HepG2 (cell line): ENCODE data around the gene CDHR5. TPM values are rescaled to one million over a fixed set of nuclear protein-coding genes. Genes with fewer than 3 reads are reported as not detected.

Source experiments
- AHDC1 ChIP-seq: sonication (generic); formaldehyde crosslinking; IDR thresholded peaks from 2 replicates; pipeline ENCODE4 v1.5.1; 2020; ENCODE audit warnings: mild to moderate bottlenecking, missing genetic modification reagents, borderline replicate concordance
- HMGXB4 ChIP-seq, 2 experiments: sonication (generic) in 1 of 2; formaldehyde crosslinking in 1 of 2; IDR thresholded peaks; 2 replicates each; pipeline versions ENCODE4 v1.4.0 to v1.6.1; 2018 to 2020; ENCODE audit warnings: missing genetic modification reagents in 2 of 2, borderline replicate concordance in 1 of 2, low read depth in 1 of 2, mild to moderate bottlenecking in 1 of 2, missing biosample characterization in 1 of 2
- ISL2 ChIP-seq: sonication (generic); formaldehyde crosslinking; IDR thresholded peaks from 2 replicates; pipeline ENCODE4 v1.5.0; 2020; ENCODE audit warnings: missing genetic modification reagents
- MTA1 ChIP-seq: sonication (generic); formaldehyde crosslinking; IDR thresholded peaks from 2 replicates; pipeline ENCODE4 v1.4.0; 2020; ENCODE audit warnings: missing genetic modification reagents, mild to moderate bottlenecking, borderline replicate concordance
- POLR2AphosphoS5 ChIP-seq: IDR thresholded peaks from 2 replicates; pipeline ENCODE4 v1.6.1; 2012; ENCODE audit warnings: low read depth, low read length
- RXRB ChIP-seq: IDR thresholded peaks from 2 replicates; pipeline ENCODE4 v1.6.1; 2016; ENCODE audit warnings: borderline replicate concordance, missing genetic modification reagents, missing compliant biosample characterization
- SKIL ChIP-seq: sonication (generic); formaldehyde crosslinking; IDR thresholded peaks from 2 replicates; pipeline ENCODE4 v1.8.0; 2022; ENCODE audit warnings: missing genetic modification reagents, mild to moderate bottlenecking, moderate library complexity, borderline replicate concordance
- YEATS4 ChIP-seq: sonication (generic); formaldehyde crosslinking; IDR thresholded peaks from 2 replicates; pipeline ENCODE4 v1.4.0; 2020; ENCODE audit warnings: missing genetic modification reagents, borderline replicate concordance
- ZBTB21 ChIP-seq: sonication (generic); formaldehyde crosslinking; IDR thresholded peaks from 2 replicates; pipeline ENCODE4 v1.4.0; 2020; ENCODE audit warnings: missing genetic modification reagents
- ZNF232 ChIP-seq: sonication (generic); formaldehyde crosslinking; IDR thresholded peaks from 2 replicates; pipeline ENCODE4 v1.4.0; 2020; ENCODE audit warnings: missing genetic modification reagents, borderline replicate concordance
- ZNF430 ChIP-seq: sonication (generic); formaldehyde crosslinking; IDR thresholded peaks from 2 replicates; pipeline ENCODE4 v1.9.0; 2021; ENCODE audit warnings: mild to moderate bottlenecking, missing genetic modification reagents
- ZNF432 ChIP-seq: sonication (generic); formaldehyde crosslinking; IDR thresholded peaks from 2 replicates; pipeline ENCODE4 v1.5.0; 2020; ENCODE audit warnings: missing genetic modification reagents, mild to moderate bottlenecking, borderline replicate concordance
- ZNF776 ChIP-seq: sonication (generic); formaldehyde crosslinking; IDR thresholded peaks from 2 replicates; pipeline ENCODE4 v1.4.0; 2020; ENCODE audit warnings: mild to moderate bottlenecking, missing genetic modification reagents
- ZNF800 ChIP-seq: sonication (generic); formaldehyde crosslinking; IDR thresholded peaks from 2 replicates; pipeline ENCODE4 v1.4.0; 2020; ENCODE audit warnings: missing genetic modification reagents
- polyA plus RNA-seq, 8 experiments: library from polyadenylated mRNA; depleted of rRNA in 3 of 8; stranded (reverse) in 7 of 8; unstranded in 1 of 8; fragments of >200 nt; fragmentation: Illumina TruSeq in 4 of 8; extraction: Trizol in 4 of 8; gene quantifications; 2 replicates each; pipeline versions ENCODE4 v1.2.1 to v1.2.3, GENCODE V29; 2011 to 2016; ENCODE audit warnings: low read depth in 4 of 8, missing spikeins in 1 of 8, mixed read lengths in 1 of 8; ENCODE audit not compliant: insufficient read depth in 1 of 8
- total RNA-seq, 5 experiments: library from RNA; depleted of rRNA; stranded (reverse); fragments of >200 nt; fragmentation: Illumina TruSeq; extraction: Trizol; gene quantifications; 2 replicates each; pipeline ENCODE4 v1.2.3, GENCODE V29; 2016; ENCODE audit warnings: low read depth in 1 of 5
- TF ChIP-seq, protein P1 (sequence below): sonication (generic); formaldehyde crosslinking; IDR thresholded peaks from 2 replicates; pipeline ENCODE4 v1.4.0; 2020; ENCODE audit warnings: mild to moderate bottlenecking, missing genetic modification reagents

The CDHR5 gene
- total and polyA plus RNA-seq, 2 of the 13 experiments (the other 11 are each of a cell fraction or from before 2014, with no cell fraction given), result 0.46 to 0.71 TPM

GRCh38 chr11:575313-575995 lies 49.3 kb downstream of the CDHR5 start (continued):
- TF ChIP-seq AHDC1 (CRISPR knock-in tag), result no peak
- peak; percentile 40; the same call in 1 of the 2 replicates for TF ChIP-seq YEATS4
- TF ChIP-seq POLR2AphosphoS5, result peak; percentile 34; the same call in 1 of the 2 replicates
- peak; percentile 83 for TF ChIP-seq ZNF800 (CRISPR knock-in tag)
- TF ChIP-seq RXRB (CRISPR knock-in tag), result peak; percentile 11; the same call in 1 of the 2 replicates
- 0 out of 2 replicates have a peak, but pooled peaks have one; percentile 39 for TF ChIP-seq SKIL
- TF ChIP-seq HMGXB4 (CRISPR knock-in tag; IDR thresholded peaks at IDR 0.05; ENCODE audit: borderline replicate concordance in 1 of 2, low read depth in 1 of 2), result peak in 1 of 2 experiments; percentile 46; a peak in 1 of 4 replicates
- no peak for TF ChIP-seq ZBTB21
- no peak; the same call in 1 of the 2 replicates for TF ChIP-seq ZNF232
- 0 out of 2 replicates have a peak, but pooled peaks have one; percentile 25 for TF ChIP-seq ISL2 (CRISPR knock-in tag)
- no peak for TF ChIP-seq ZNF432 (CRISPR knock-in tag)
- TF ChIP-seq ZNF430 (CRISPR knock-in tag), result peak; percentile 15; the same call in 1 of the 2 replicates
- TF ChIP-seq MTA1 (CRISPR knock-in tag), result 0 out of 2 replicates have a peak, but pooled peaks have one; percentile 42
- TF ChIP-seq, protein P1, sequence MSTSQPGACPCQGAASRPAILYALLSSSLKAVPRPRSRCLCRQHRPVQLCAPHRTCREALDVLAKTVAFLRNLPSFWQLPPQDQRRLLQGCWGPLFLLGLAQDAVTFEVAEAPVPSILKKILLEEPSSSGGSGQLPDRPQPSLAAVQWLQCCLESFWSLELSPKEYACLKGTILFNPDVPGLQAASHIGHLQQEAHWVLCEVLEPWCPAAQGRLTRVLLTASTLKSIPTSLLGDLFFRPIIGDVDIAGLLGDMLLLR (CRISPR knock-in tag), result peak; percentile 33
- TF ChIP-seq ZNF776 (CRISPR knock-in tag), result peak; percentile 66; the same call in 1 of the 2 replicates
